HepG2 (cell line): ENCODE measurements around the gene PLXNA4.

ENCODE experiments used
- FIP1L1 ChIP-seq: fragments of 200-400 bp; formaldehyde crosslinking; IDR thresholded peaks from 2 replicates; pipeline ENCODE4 v1.6.1; 2018; ENCODE audit warnings: low read depth, mild to moderate bottlenecking, low read length, moderate library complexity, borderline replicate concordance; ENCODE audit not compliant: insufficient read depth
- GABPB1 ChIP-seq: IDR thresholded peaks from 2 replicates; pipeline ENCODE4 v1.6.1; 2016; ENCODE audit warnings: mild to moderate bottlenecking, missing genetic modification reagents, moderate library complexity, missing compliant biosample characterization
- KLF9 ChIP-seq: IDR thresholded peaks from 2 replicates; pipeline ENCODE4 v1.6.1; 2016; ENCODE audit warnings: low read depth
- MEIS2 ChIP-seq: sonication (generic); formaldehyde crosslinking; IDR thresholded peaks from 2 replicates; pipeline ENCODE4 v1.9.0; 2021; ENCODE audit warnings: mild to moderate bottlenecking, missing genetic modification reagents
- NR2F1 ChIP-seq, 2 experiments: fragments of 450-650 bp in 1 of 2; formaldehyde crosslinking in 1 of 2; IDR thresholded peaks; 2 replicates each; pipeline versions ENCODE4 v1.5.0 to v1.6.1; 2016 to 2020; ENCODE audit warnings: mild to moderate bottlenecking in 1 of 2, missing compliant biosample characterization in 1 of 2, missing genetic modification reagents in 1 of 2, moderate library complexity in 1 of 2
- PHB2 ChIP-seq: fragments of 450-650 bp; IDR thresholded peaks from 2 replicates; pipeline ENCODE4 v1.6.1; 2018; ENCODE audit not compliant: partially characterized antibody
- ZNF496 ChIP-seq: sonication (generic); formaldehyde crosslinking; IDR thresholded peaks from 2 replicates; pipeline ENCODE4 v1.8.1; 2023; ENCODE audit warnings: mild to moderate bottlenecking, moderate library complexity, missing genetic modification reagents; ENCODE audit not compliant: insufficient replicate concordance
- TF ChIP-seq, protein P1 (sequence below): sonication (generic); formaldehyde crosslinking; IDR thresholded peaks from 2 replicates; pipeline ENCODE4 v1.4.0; 2020; ENCODE audit warnings: missing genetic modification reagents
- TF ChIP-seq, protein P2 (sequence below): sonication (generic); formaldehyde crosslinking; IDR thresholded peaks from one replicate; pipeline ENCODE4 v1.5.1; 2020; ENCODE audit warnings: mild to moderate bottlenecking, missing genetic modification reagents; ENCODE audit errors: not compliant biosample characterization
- TF ChIP-seq, protein P3 (sequence below): sonication (generic); formaldehyde crosslinking; IDR thresholded peaks from 2 replicates; pipeline ENCODE4 v1.5.0; 2020; ENCODE audit warnings: mild to moderate bottlenecking, missing genetic modification reagents, moderate library complexity

DNA sequence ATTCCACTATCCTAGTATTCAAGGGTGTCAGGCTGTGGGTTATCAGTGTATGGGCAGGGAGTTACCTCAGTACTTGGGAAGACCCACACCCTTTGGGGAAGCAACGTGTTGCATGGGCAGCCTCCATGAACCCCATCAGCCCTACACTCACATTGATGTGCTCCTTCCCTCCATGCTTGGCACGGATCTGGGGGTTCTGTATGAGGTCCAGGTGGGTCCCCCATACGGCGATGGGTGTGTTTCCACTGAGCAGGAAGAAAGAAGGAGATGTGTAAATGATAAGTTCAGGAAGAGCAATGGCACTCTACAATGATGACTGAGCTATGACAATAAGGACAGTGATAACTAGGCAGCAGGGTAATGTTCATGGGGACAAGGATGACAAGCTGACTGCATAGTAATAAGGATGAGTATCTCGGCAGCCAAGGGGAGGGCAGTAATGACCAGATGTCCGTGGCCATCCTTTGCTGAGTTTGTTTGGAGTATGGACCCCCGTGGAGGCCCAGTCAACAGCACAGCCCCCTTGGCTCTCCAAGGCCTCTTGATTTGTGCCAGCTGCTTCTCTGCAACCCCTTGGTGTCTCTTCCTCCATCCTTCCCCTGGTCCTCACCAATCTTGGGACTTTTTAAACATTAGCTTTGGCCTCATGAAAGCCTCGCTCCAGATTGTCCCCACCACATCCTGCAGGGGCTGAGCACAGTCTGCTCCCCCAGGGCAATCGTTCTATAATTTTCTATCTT is 394.2 kb downstream of the PLXNA4 start:
- no peak for TF ChIP-seq KLF9 (CRISPR knock-in tag)
- TF ChIP-seq GABPB1 (CRISPR knock-in tag) = no peak
- TF ChIP-seq, protein P1, sequence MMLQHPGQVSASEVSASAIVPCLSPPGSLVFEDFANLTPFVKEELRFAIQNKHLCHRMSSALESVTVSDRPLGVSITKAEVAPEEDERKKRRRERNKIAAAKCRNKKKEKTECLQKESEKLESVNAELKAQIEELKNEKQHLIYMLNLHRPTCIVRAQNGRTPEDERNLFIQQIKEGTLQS (CRISPR knock-in tag) = no peak
- TF ChIP-seq, protein P2, sequence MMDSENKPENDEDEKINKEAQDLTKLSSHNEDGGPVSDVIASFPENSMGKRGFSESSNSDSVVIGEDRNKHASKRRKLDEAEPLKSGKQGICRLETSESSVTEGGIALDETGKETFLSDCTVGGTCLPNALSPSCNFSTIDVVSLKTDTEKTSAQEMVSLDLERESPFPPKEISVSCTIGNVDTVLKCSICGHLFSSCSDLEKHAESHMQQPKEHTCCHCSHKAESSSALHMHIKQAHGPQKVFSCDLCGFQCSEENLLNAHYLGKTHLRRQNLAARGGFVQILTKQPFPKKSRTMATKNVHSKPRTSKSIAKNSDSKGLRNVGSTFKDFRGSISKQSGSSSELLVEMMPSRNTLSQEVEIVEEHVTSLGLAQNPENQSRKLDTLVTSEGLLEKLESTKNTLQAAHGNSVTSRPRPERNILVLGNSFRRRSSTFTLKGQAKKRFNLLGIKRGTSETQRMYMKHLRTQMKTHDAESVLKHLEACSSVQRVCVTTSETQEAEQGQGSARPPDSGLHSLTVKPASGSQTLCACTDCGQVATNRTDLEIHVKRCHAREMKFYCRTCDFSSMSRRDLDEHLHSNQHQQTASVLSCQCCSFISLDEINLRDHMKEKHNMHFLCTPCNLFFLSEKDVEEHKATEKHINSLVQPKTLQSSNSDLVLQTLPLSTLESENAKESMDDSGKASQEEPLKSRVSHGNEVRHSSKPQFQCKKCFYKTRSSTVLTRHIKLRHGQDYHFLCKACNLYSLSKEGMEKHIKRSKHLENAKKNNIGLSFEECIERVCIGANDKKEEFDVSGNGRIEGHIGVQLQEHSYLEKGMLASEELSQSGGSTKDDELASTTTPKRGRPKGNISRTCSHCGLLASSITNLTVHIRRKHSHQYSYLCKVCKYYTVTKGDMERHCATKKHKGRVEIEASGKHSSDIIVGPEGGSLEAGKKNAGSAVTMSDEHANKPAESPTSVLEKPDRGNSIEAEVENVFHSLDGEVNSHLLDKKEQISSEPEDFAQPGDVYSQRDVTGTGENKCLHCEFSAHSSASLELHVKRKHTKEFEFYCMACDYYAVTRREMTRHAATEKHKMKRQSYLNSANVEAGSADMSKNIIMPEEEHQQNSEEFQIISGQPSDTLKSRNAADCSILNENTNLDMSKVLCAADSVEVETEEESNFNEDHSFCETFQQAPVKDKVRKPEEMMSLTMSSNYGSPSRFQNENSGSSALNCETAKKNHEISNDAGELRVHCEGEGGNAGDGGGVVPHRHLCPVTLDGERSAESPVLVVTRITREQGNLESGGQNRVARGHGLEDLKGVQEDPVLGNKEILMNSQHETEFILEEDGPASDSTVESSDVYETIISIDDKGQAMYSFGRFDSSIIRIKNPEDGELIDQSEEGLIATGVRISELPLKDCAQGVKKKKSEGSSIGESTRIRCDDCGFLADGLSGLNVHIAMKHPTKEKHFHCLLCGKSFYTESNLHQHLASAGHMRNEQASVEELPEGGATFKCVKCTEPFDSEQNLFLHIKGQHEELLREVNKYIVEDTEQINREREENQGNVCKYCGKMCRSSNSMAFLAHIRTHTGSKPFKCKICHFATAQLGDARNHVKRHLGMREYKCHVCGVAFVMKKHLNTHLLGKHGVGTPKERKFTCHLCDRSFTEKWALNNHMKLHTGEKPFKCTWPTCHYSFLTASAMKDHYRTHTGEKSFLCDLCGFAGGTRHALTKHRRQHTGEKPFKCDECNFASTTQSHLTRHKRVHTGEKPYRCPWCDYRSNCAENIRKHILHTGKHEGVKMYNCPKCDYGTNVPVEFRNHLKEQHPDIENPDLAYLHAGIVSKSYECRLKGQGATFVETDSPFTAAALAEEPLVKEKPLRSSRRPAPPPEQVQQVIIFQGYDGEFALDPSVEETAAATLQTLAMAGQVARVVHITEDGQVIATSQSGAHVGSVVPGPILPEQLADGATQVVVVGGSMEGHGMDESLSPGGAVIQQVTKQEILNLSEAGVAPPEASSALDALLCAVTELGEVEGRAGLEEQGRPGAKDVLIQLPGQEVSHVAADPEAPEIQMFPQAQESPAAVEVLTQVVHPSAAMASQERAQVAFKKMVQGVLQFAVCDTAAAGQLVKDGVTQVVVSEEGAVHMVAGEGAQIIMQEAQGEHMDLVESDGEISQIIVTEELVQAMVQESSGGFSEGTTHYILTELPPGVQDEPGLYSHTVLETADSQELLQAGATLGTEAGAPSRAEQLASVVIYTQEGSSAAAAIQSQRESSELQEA = no peak
- no peak for TF ChIP-seq FIP1L1
- TF ChIP-seq PHB2 = no peak
- no peak for TF ChIP-seq ZNF496
- TF ChIP-seq NR2F1 (CRISPR knock-in tag; IDR thresholded peaks at IDR 0.05) = no peak
- TF ChIP-seq MEIS2 (CRISPR knock-in tag) = no peak
- TF ChIP-seq, protein P3, sequence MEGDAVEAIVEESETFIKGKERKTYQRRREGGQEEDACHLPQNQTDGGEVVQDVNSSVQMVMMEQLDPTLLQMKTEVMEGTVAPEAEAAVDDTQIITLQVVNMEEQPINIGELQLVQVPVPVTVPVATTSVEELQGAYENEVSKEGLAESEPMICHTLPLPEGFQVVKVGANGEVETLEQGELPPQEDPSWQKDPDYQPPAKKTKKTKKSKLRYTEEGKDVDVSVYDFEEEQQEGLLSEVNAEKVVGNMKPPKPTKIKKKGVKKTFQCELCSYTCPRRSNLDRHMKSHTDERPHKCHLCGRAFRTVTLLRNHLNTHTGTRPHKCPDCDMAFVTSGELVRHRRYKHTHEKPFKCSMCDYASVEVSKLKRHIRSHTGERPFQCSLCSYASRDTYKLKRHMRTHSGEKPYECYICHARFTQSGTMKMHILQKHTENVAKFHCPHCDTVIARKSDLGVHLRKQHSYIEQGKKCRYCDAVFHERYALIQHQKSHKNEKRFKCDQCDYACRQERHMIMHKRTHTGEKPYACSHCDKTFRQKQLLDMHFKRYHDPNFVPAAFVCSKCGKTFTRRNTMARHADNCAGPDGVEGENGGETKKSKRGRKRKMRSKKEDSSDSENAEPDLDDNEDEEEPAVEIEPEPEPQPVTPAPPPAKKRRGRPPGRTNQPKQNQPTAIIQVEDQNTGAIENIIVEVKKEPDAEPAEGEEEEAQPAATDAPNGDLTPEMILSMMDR (CRISPR knock-in tag) = no peak
